T-helper 1 cell treated with Interleukin-12 subunit alpha and Interleukin-12 subunit beta and Interleukin-4 antibody, amounts not matched to agents 30 μg/mL and 1 μg/mL, for 36 hours (primary cell): Measurements from ENCODE around the gene TANK.
"Not testable (repeated sequence)": the region's sequence is repeated elsewhere in the genome, so short reads cannot be mapped to it uniquely, and the experiment has no call there.

Experiments used
- H3K27ac Mint-ChIP-seq: one replicate; pipeline ENCODE4 v1.8.0; 2021; ENCODE audit warnings: mild to moderate bottlenecking, mixed read lengths
- H3K27me3 Mint-ChIP-seq: one replicate; pipeline ENCODE4 v1.8.0; 2021; ENCODE audit warnings: low read depth, mixed read lengths
- H3K36me3 Mint-ChIP-seq: one replicate; pipeline ENCODE4 v1.8.0; 2021; ENCODE audit warnings: low read depth, mixed read lengths
- H3K4me1 Mint-ChIP-seq: one replicate; pipeline ENCODE4 v1.8.0; 2021; ENCODE audit warnings: low read depth, mixed read lengths
- H3K4me3 Mint-ChIP-seq: one replicate; pipeline ENCODE4 v1.8.0; 2021; ENCODE audit warnings: mild to moderate bottlenecking, moderate library complexity, mixed read lengths
- H3K9me3 Mint-ChIP-seq: one replicate; pipeline ENCODE4 v1.8.0; 2021; ENCODE audit warnings: mixed read lengths

TANK gene

DNA sequence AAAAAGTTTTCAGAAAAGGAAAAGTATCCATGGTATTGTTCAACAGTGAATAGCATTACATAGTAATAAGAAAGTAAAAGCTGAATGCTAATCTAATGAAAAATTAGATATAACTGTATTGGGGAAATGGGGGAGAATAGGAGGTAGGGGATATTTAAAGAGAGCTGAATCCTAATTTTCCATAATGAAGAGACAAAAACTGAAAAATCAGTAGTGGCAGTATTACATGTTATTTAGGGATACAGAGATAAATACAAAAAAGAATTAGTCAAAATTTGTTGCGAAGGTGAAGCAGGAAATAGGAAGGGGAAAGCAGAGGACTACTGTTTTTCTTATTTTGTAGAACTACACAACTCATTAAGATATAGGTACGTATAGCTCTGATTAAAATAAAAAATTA is 9.1 kb downstream of the TANK start:
- Mint-ChIP-seq H3K27ac (peak overlapping the region; percentile 46), H3K4me1 (peaks cover 78% of the 10 kb centered on the region), H3K36me3 (peaks cover 72% of the 10 kb centered on the region), H3K27me3 (no peaks in the 10 kb centered on the region), H3K9me3 (peaks cover 6% of the 10 kb centered on the region), H3K4me3 (peak overlapping the region; percentile 7)

DNA sequence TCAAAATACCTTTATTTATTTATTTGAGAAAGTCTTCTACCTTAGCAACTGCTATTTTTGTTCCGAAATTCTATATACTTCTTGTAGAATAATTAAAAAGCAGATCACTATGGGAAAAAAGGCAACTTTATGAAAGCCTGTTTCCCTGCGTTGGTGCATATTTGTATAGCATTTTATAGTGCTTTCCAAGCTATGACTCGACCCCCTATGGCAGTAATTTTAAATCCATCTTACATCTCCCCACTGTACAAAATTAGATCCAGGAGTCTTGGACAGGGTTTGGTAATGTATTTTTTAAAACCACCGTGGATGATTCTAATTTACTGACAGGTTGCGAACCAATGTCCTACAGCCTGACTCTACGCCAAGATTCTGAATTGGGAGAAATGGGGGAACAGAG is 10.1 kb downstream of the TANK start:
- H3K4me1 Mint-ChIP-seq = peaks cover 80% of the 10 kb centered on the region
- no peaks in the 10 kb centered on the region for H3K27me3 Mint-ChIP-seq
- H3K27ac Mint-ChIP-seq = no peak overlapping the region
- peaks cover 6% of the 10 kb centered on the region for H3K9me3 Mint-ChIP-seq
- H3K36me3 Mint-ChIP-seq = peaks cover 76% of the 10 kb centered on the region
- H3K4me3 Mint-ChIP-seq = no peak overlapping the region

DNA sequence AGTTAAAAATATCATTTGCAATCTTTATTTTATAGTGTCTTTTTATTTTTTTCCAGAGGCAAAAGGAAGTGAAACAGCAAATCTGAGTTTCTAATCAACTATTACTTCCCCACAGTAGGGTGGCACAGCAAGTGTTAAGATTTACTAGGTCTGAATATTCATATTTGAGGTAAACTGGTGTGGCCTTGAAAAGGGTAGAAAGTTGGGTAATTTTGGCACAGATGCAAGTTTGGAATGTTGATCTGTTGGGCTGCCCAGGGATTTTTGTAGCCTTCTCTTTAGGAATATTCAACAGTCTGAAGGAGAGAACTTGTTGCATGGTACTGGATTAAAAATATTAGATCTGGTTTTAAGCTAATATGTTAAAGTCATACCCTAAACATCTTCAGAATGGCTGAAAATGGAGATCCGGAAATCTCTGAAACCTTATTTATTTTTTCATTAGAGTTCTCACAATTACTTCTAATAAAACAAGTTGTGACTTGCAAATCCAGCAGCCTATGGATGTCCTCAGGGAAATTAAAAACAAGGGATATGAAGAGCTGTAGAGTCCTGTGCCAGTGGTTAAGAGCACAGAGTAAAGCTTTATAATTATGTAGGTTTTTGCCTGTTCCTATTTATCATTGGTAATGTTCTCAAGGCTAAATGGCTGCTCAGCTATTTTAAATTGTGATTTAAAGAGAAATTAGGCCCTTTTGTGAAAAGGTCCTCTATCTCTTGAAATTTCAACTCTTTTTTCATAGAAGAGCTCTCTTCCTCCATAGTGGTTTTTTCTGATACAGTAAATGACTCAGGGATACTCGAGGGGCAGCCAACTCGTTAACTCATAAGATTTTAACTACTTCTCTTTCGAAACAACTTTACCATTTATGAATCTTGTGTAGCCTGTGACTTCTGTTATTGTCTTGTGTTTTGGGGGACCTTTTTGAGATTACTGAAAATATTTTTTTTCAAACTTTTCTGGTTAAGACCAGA is 11.0 kb downstream of the TANK start:
- Mint-ChIP-seq H3K9me3 (peaks cover 6% of the 10 kb centered on the region), H3K27ac (no peak overlapping the region), H3K27me3 (no peaks in the 10 kb centered on the region), H3K36me3 (peaks cover 77% of the 10 kb centered on the region), H3K4me1 (peaks cover 77% of the 10 kb centered on the region), H3K4me3 (no peak overlapping the region)

DNA sequence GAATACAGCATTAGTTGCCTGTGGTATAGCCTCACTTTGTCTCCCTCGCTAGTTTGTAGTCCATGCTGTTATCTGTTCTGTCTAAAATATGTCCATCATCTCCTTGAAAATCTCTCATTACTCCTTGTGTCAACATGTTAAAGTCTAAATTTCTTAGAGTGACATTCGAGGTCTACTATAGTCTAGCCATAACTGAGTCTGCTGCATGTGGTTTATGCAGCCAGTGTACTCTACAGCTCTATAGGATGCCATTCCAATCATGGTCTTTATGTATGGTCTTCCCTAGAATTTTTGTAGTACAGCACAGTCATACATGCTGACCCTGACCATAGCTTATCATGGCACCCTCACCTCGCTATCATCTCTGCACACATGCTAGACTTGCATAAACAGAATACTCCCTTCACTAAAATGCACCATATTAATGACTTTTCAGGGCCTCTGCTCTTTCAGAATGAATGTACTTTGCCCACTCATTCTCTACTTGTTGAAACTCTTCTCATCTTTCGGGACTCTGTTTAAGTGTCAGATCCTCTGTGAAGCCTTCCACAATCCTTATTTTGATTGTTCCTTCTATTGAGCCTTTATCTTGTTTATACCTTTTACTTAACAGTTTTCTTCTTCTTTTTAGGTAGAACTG is 12.8 kb downstream of the TANK start:
- H3K9me3 Mint-ChIP-seq = peaks cover 10% of the 10 kb centered on the region
- peaks cover 75% of the 10 kb centered on the region for H3K36me3 Mint-ChIP-seq
- H3K27me3 Mint-ChIP-seq = no peaks in the 10 kb centered on the region
- H3K4me1 Mint-ChIP-seq = peaks cover 73% of the 10 kb centered on the region
- H3K4me3 Mint-ChIP-seq = peak overlapping the region; percentile 6
- H3K27ac Mint-ChIP-seq = peak overlapping the region; percentile 16

DNA sequence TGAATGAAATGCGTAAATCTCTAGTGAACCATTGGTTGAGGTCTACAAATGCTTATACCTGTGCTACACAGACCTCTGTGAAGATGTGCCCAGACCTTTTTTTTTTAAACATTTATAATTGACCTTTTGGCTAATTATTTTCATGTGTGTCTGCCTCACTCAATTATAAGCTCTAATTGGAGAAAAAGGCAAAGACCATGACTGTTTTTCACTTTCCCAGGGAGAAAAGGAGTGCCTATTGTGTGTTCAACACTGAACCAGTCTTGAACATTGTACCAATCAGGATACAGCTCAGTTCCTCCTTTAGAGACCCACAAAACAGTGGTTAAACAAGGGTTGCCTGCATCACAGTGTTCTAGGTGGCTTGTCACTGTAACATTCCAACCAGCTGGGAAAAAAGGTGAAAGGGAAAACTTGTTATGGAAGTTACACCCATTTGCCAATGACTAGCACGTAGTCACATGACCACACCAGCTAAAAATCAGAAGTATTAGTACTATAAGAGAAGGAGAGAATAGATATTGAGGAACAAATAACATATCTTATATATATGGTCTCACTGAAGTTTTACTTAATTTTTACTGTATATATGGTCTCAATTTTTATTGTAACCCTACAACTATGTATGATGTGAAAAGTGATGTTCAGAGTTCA is 13.4 kb downstream of the TANK start:
- H3K27ac Mint-ChIP-seq = no peak overlapping the region
- peaks cover 79% of the 10 kb centered on the region for H3K36me3 Mint-ChIP-seq
- H3K4me1 Mint-ChIP-seq = peaks cover 76% of the 10 kb centered on the region
- peaks cover 9% of the 10 kb centered on the region for H3K9me3 Mint-ChIP-seq
- H3K4me3 Mint-ChIP-seq = no peak overlapping the region
- no peaks in the 10 kb centered on the region for H3K27me3 Mint-ChIP-seq

DNA sequence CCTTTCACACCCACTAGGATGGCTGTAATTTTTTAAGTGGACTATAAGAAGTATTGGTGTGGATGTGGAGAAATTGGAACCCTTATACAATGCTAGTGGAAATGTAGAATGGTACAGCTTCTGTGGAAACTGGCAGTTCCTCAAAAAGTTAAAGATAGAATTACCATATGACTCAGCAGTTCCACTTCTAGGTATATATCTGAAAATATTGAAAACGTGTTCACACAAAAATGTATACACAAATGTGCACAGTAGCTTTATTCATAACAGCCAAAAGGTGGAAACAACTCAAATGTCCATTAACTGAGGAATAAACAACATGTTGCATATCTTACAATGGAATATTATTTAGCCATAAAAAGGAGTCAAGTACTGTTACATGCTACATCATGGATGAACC is 17.7 kb downstream of the TANK start:
- peaks cover 9% of the 10 kb centered on the region for H3K9me3 Mint-ChIP-seq
- H3K4me1 Mint-ChIP-seq = peaks cover 51% of the 10 kb centered on the region
- H3K36me3 Mint-ChIP-seq = peaks cover 79% of the 10 kb centered on the region
- no peaks in the 10 kb centered on the region for H3K27me3 Mint-ChIP-seq
- H3K27ac Mint-ChIP-seq = peak overlapping the region; percentile 21
- H3K4me3 Mint-ChIP-seq = no peak overlapping the region

DNA sequence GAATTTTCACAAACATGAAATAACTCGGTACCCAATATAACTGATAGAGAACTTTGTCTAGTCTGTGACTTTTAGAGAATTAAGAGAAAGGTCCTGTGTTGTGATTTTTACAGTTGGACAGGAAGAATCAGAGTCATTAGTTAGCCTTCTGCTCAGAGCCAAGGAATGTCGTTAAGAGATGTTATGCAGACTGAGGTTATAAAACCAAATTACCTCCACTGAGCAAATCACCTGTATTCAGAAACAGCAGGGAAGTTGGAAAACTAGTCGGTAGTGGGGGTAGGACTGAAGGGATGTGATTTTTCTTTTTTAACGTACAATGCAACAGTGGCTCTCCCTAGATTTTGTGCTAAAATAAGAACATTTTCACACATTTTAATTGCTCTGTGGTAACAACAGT is 18.5 kb downstream of the TANK start:
- H3K27ac Mint-ChIP-seq = no peak overlapping the region
- H3K9me3 Mint-ChIP-seq = peaks cover 9% of the 10 kb centered on the region
- H3K36me3 Mint-ChIP-seq = peaks cover 73% of the 10 kb centered on the region
- H3K27me3 Mint-ChIP-seq = no peaks in the 10 kb centered on the region
- no peak overlapping the region for H3K4me3 Mint-ChIP-seq
- peaks cover 44% of the 10 kb centered on the region for H3K4me1 Mint-ChIP-seq

DNA sequence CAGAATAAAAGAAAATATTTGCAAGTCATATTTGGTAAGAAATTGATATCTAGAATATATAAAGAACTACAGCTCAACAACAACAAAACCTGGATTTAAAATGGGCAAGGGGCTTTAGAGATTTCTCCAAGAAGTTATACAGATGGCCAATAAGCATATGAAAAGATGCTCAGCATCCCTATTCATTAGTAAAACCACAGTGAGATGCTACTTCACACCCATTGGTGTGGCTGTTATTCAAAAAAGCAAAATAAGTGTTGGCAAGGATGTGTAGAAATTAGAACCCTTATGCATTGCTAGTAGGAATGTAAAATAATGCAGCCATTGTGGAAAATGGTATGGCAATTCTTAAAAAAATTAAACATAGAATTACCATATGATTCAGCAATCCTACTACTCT is 29.8 kb downstream of the TANK start:
- no peaks in the 10 kb centered on the region for H3K9me3 Mint-ChIP-seq
- H3K4me1 Mint-ChIP-seq = peaks cover 58% of the 10 kb centered on the region
- no peak overlapping the region for H3K4me3 Mint-ChIP-seq
- H3K27me3 Mint-ChIP-seq = no peaks in the 10 kb centered on the region
- no peak overlapping the region for H3K27ac Mint-ChIP-seq
- H3K36me3 Mint-ChIP-seq = peaks cover 78% of the 10 kb centered on the region

DNA sequence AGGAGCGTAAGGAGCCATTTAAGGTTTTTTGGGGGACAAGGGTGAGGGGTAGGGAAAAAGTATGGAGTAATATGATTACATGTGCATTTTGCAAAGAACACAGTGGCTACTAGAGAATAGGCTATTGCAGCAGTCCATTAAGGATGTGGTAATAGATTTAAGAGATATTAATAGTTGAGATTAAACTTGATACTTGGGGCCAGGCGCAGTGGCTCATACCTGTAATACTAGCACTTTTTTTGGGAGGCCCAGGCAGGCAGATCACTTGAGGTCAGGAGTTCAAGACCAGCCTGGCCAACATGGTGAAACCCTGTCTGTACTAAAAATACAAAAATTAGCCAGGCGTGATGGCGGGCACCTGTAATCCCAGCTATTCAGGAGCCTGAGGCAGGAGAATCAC is 35.4 kb downstream of the TANK start:
- H3K9me3 Mint-ChIP-seq, H3K4me3 Mint-ChIP-seq, H3K27me3 Mint-ChIP-seq, H3K27ac Mint-ChIP-seq: not testable (repeated sequence)
- H3K36me3 Mint-ChIP-seq = peaks cover 63% of the 10 kb centered on the region
- peaks cover 45% of the 10 kb centered on the region for H3K4me1 Mint-ChIP-seq

DNA sequence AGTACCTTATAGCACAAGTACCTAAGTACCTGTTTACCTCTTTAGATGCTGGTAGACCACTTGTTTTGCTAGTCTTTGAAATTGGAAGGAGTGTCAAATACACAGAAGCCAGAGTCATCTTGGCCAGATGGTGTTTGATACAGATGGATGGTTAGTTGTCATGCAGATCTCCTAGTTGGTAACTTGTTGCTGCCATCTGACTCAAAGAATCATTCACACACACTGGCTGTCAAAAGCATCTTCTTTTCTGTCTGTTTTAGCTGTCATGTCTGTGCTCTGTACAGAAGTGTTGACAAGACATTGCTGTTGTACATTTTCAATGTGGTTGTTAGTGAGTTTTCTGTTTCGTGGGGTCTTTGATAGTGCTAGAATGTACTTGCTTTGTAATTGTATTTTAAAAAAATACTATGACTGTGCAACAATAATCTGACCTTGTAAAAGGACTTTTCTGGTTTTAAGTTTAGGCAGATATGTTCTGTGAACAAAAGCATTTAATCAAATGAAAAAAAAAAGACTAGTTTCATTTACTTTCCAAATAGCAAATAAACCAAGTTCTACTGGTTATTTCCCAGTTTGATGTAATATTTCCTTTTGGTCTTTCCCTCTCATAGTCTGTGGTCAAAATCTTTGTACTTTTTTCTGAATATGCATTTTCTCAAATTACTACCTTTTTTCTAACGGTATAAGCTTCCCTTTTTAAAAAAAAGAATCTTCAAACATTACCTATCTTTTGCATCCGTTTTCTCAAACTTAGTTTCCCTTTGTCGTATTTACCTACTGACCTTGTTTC is 39.9 kb downstream of the TANK start:
- Mint-ChIP-seq H3K27me3 (no peaks in the 10 kb centered on the region), H3K36me3 (peaks cover 40% of the 10 kb centered on the region), H3K4me1 (peaks cover 33% of the 10 kb centered on the region), H3K9me3 (no peaks in the 10 kb centered on the region), H3K4me3 (peak overlapping the region; percentile 22), H3K27ac (peak overlapping the region; percentile 81)

DNA sequence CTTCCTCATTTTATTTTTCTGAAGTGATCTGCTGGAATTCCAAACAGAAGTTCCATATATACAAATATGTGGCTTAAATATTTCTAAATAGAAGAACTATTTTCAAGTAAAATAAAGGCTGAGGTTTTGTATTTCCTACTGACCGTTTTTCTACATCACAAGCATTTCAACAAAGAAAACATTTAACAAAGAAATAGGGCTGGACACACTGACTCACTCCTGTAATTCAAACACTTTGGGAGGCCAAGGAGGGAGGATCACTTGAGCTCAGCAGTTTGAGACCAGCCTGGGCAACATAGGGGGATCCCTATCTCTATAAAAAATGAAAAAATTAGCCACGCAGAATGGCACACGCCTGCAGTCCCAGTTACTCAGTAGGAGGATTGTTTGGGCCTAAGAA is 44.6 kb downstream of the TANK start:
- Mint-ChIP-seq H3K27me3 (no peaks in the 10 kb centered on the region), H3K4me1 (peaks cover 13% of the 10 kb centered on the region), H3K36me3 (peaks cover 30% of the 10 kb centered on the region), H3K4me3 (no peak overlapping the region), H3K9me3 (no peaks in the 10 kb centered on the region), H3K27ac (no peak overlapping the region)

DNA sequence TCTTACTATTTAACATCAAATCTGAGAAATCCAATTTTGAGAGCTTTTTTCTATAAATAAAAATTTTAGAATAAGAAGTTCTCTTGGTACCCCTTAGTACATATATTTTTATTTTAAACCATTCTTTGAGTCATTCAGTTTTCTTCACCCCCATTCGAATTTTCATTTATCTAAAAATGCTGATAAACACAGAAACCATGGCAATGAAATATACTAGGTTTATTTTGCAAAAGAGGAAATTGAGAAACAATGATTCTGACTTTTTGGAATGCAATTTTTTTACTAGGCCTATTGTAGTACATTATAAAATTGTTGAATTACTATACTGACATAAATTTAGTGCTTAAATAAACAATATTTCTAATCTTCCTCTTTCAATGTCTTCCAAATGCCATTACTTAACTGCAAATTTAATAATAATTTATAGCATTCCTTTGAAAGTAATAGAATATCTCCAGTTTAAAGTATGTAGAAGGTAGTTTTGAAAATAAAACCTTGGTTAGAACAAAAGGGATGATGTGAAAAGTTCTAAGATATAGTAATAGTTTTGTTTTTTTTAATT is 46.3 kb downstream of the TANK start:
- peaks cover 8% of the 10 kb centered on the region for H3K4me1 Mint-ChIP-seq
- no peaks in the 10 kb centered on the region for H3K9me3 Mint-ChIP-seq
- no peak overlapping the region for H3K27ac Mint-ChIP-seq
- H3K36me3 Mint-ChIP-seq = peaks cover 32% of the 10 kb centered on the region
- H3K4me3 Mint-ChIP-seq = no peak overlapping the region
- H3K27me3 Mint-ChIP-seq = no peaks in the 10 kb centered on the region

DNA sequence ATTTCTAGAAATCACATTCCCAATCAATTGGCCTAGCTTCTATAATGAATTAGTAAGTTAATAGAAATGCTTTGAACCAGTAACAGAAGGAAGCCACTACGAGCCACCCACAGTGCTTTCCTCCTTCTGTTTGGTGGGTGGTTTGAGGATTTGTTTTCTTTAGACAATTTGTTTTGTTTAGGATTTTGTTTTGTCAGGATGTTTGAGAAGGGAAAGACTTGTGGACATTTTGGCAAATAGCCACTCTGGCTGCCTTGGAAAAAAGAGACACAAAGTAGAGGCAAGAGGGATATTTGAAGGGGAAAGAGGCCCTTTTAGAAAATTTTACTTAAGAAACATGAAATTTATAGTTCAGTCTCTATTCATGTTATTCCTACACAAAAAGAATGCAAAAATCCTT is 47.7 kb downstream of the TANK start:
- H3K4me3 Mint-ChIP-seq = no peak overlapping the region
- H3K27ac Mint-ChIP-seq = no peak overlapping the region
- no peaks in the 10 kb centered on the region for H3K9me3 Mint-ChIP-seq
- H3K4me1 Mint-ChIP-seq = peaks cover 10% of the 10 kb centered on the region
- peaks cover 36% of the 10 kb centered on the region for H3K36me3 Mint-ChIP-seq
- H3K27me3 Mint-ChIP-seq = no peaks in the 10 kb centered on the region
